OCI-LY7 (cell line): ENCODE results near the gene HTR7. TPM values are rescaled to one million over a fixed set of nuclear protein-coding genes. Genes with fewer than 3 reads are reported as not detected.

Experiments used
- BruUV-seq: library from RNA; stranded (reverse); fragments of 400-500 nt; replicated peaks from 2 replicates; lab custom pipeline; 2021; lab: Mats Ljungman, UMichigan
- CTCF ChIA-PET: fragments of 300-600 bp; sonication (Branson Sonifier 250); formaldehyde crosslinking; loops from one replicate; lab custom pipeline; 2022; ENCODE audit warnings: antibody characterized with exemption; ENCODE audit not compliant: unreplicated experiment; lab: Charles Lee
- POLR2A ChIA-PET: fragments of 300-600 bp; sonication (Branson Sonifier 250); formaldehyde crosslinking; loops from one replicate; lab custom pipeline; 2022; ENCODE audit warnings: antibody characterized with exemption; lab: Charles Lee
- DNase-seq: peaks from one replicate; pipeline ENCODE4 v3.0.0-alpha.2; 2015; ENCODE audit warnings: low spot score
- H2AFZ ChIP-seq: fragments of 200-600 bp; sonication (generic), shearing (Covaris generic); 2 replicates; pipeline ENCODE4 v1.6.1; 2014; ENCODE audit warnings: mild to moderate bottlenecking, antibody characterized with exemption, low read length, moderate library complexity
- H3K27ac ChIP-seq: fragments of 200-600 bp; sonication (generic); 2 replicates; pipeline ENCODE4 v1.5.1; 2014; ENCODE audit warnings: mixed run types, low read depth, mild to moderate bottlenecking, moderate library complexity, low read length, inconsistent platforms; ENCODE audit not compliant: poor library complexity, severe bottlenecking
- H3K36me3 ChIP-seq: fragments of 200-600 bp; sonication (generic); 2 replicates; pipeline ENCODE4 v1.6.1; 2014; ENCODE audit warnings: mild to moderate bottlenecking, antibody characterized with exemption, low read length, moderate library complexity, mixed read lengths; ENCODE audit not compliant: insufficient read depth
- H3K4me1 ChIP-seq: fragments of 200-600 bp; sonication (generic); 2 replicates; pipeline ENCODE4 v1.5.1; 2014; ENCODE audit warnings: mild to moderate bottlenecking, low read length; ENCODE audit not compliant: insufficient read depth, poor library complexity, severe bottlenecking
- H3K4me2 ChIP-seq: fragments of 200-600 bp; sonication (generic); 2 replicates; pipeline ENCODE4 v1.6.1; 2014; ENCODE audit warnings: mild to moderate bottlenecking, low read length
- H3K4me3 ChIP-seq: fragments of 200-600 bp; sonication (generic); 2 replicates; pipeline ENCODE4 v1.5.1; 2014; ENCODE audit warnings: mild to moderate bottlenecking, low read depth, low read length; ENCODE audit not compliant: poor library complexity, severe bottlenecking
- H3K79me2 ChIP-seq: fragments of 200-600 bp; sonication (generic); 2 replicates; pipeline ENCODE4 v1.6.1; 2016; ENCODE audit warnings: low read depth, mild to moderate bottlenecking, low read length, moderate library complexity, mixed read lengths; ENCODE audit not compliant: insufficient read depth
- H3K9me2 ChIP-seq: fragments of 200-600 bp; sonication (generic); 2 replicates; pipeline ENCODE4 v1.6.1; 2016; ENCODE audit warnings: mild to moderate bottlenecking, low read length, mixed read lengths; ENCODE audit not compliant: insufficient read depth
- H3K9me3 ChIP-seq: fragments of 200-600 bp; sonication (generic); 2 replicates; pipeline ENCODE4 v1.6.1; 2014; ENCODE audit warnings: mild to moderate bottlenecking, mixed run types, low read length, mixed read lengths
- H4K20me1 ChIP-seq: fragments of 200-600 bp; sonication (generic); 2 replicates; pipeline ENCODE4 v1.6.1; 2014; ENCODE audit warnings: mild to moderate bottlenecking, antibody characterized with exemption, low read length, moderate library complexity, mixed read lengths; ENCODE audit not compliant: insufficient read depth
- CTCF ChIP-seq: fragments of 200-600 bp; sonication (generic); conservative IDR thresholded peaks from 2 replicates; pipeline ENCODE4 v1.5.1; 2014; ENCODE audit warnings: mild to moderate bottlenecking, antibody characterized with exemption, low read length, moderate library complexity, mixed read lengths
- EZH2phosphoT487 ChIP-seq: fragments of 200-600 bp; sonication (generic); IDR thresholded peaks from 2 replicates; pipeline ENCODE4 v1.6.1; 2018; ENCODE audit warnings: low read depth, borderline replicate concordance, mild to moderate bottlenecking, mixed run types, antibody characterized with exemption, low read length, moderate library complexity, mixed read lengths
- intact Hi-C: fragments of 100-400 bp; cut with micrococcal nuclease; formaldehyde crosslinking; loops from one replicate; pipeline ENCODE4 v1.10.0; 2022; ENCODE audit not compliant: unreplicated experiment
- total RNA-seq, 2 experiments: library from RNA; depleted of rRNA in 1 of 2; stranded (reverse); fragments of >200 nt in 1 of 2; shearing (Covaris generic) in 1 of 2; gene quantifications; 2 replicates each; pipeline ENCODE4 v1.2.3, GENCODE V29; 2014 to 2022

Gene HTR7
- total RNA-seq, 2 experiments from 2014 or later = 0.10 TPM; not detected in 1

- no peaks in the 10 kb centered on the region for H3K9me3 ChIP-seq
- no TSS peak for BruUV-seq
- H2AFZ ChIP-seq = no peak overlapping the region
- H3K36me3 ChIP-seq = no peaks in the 10 kb centered on the region
- DNase-seq = no peak
- no peaks in the 10 kb centered on the region for H4K20me1 ChIP-seq
- no peaks in the 10 kb centered on the region for H3K79me2 ChIP-seq
- TF ChIP-seq CTCF = no peak
- no peak for TF ChIP-seq EZH2phosphoT487
- no peak overlapping the region for H3K27ac ChIP-seq
- no peaks in the 10 kb centered on the region for H3K4me1 ChIP-seq
- CTCF ChIA-PET = no interaction called here
- POLR2A ChIA-PET = no interaction called here
- H3K4me3 ChIP-seq = no peak overlapping the region
- no peak overlapping the region for H3K4me2 ChIP-seq
- H3K9me2 ChIP-seq = no peaks in the 10 kb centered on the region
- intact Hi-C loops = no loop called here
These were observed 39.1 kb downstream of the HTR7 start for GRCh38 chr10:90818736-90819135.

GRCh38 chr10:90817128-90817889 is 40.5 kb downstream of the HTR7 start:
- POLR2A ChIA-PET = interaction anchor here (0.9 to 1.0 kb wide), 2 partner anchors 15 to 22 kb away, joined by 3 read pairs; no protein-coding TSS in a partner anchor

More at GRCh38 chr10:90817128-90817889, 40.5 kb downstream of the HTR7 start:
- Histone ChIP-seq H4K20me1 (no peaks in the 10 kb centered on the region), H3K9me3 (no peaks in the 10 kb centered on the region), H3K4me3 (no peak overlapping the region), H3K4me2 (no peak overlapping the region), H3K27ac (no peak overlapping the region), H3K36me3 (no peaks in the 10 kb centered on the region), H3K4me1 (no peaks in the 10 kb centered on the region), H3K79me2 (no peaks in the 10 kb centered on the region), H3K9me2 (no peaks in the 10 kb centered on the region), H2AFZ (no peak overlapping the region)
- BruUV-seq = no TSS peak
- intact Hi-C loops = no loop called here
- no peak for DNase-seq
- TF ChIP-seq CTCF = no peak
- TF ChIP-seq EZH2phosphoT487 = no peak
- CTCF ChIA-PET = no interaction called here
